ENCODE data around the gene ODF2.

Gene ODF2

GRCh38 chr9:128546504-128546903 lies 90.7 kb downstream of the ODF2 start (continued):
- TF ChIP-seq, protein P1, sequence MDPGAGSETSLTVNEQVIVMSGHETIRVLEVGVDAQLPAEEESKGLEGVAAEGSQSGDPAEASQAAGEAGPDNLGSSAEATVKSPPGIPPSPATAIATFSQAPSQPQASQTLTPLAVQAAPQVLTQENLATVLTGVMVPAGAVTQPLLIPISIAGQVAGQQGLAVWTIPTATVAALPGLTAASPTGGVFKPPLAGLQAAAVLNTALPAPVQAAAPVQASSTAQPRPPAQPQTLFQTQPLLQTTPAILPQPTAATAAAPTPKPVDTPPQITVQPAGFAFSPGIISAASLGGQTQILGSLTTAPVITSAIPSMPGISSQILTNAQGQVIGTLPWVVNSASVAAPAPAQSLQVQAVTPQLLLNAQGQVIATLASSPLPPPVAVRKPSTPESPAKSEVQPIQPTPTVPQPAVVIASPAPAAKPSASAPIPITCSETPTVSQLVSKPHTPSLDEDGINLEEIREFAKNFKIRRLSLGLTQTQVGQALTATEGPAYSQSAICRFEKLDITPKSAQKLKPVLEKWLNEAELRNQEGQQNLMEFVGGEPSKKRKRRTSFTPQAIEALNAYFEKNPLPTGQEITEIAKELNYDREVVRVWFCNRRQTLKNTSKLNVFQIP (CRISPR knock-in tag; IDR thresholded peaks at IDR 0.05; ENCODE audit: borderline replicate concordance, low read depth), result no peak

DNA sequence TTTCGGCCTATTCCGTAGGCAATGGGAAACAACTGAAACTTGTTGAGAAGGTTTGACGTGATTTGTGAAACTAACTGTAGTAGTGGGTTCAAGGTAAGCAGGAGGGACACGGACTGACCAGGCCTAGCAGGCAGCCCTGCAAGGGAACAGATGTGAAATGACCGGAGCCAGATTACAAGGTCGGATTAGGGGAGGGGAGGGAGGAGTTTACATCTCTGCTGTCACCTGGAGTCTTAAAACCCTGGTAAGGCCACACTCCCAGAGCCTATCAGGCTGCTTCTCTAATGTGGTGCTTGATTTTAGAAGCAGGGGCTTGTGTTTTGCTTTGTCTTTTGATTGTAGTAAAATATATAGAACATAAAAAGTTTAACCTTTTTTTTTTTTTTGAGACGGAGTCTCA lies 93.1 kb downstream of the ODF2 start:
- TF ChIP-seq ESRRG (CRISPR knock-in tag; IDR thresholded peaks at IDR 0.05) (no peak), PPARA (CRISPR knock-in tag; IDR thresholded peaks at IDR 0.05; ENCODE audit: borderline replicate concordance) (no peak), ARNTL (CRISPR knock-in tag; IDR thresholded peaks at IDR 0.05; ENCODE audit: borderline replicate concordance, low read depth) (no peak), ZNF565 (CRISPR knock-in tag; conservative IDR thresholded peaks at IDR 0.05; ENCODE audit: low read depth) (no peak), CREB5 (CRISPR knock-in tag; IDR thresholded peaks at IDR 0.05; ENCODE audit: low read depth) (no peak), ZC3H10 (CRISPR knock-in tag; IDR thresholded peaks at IDR 0.05) (no peak), ISL1 (CRISPR knock-in tag; IDR thresholded peaks at IDR 0.05) (no peak), BACH2 (CRISPR knock-in tag; IDR thresholded peaks at IDR 0.05; ENCODE audit: borderline replicate concordance) (no peak), GLIS3 (CRISPR knock-in tag; IDR thresholded peaks at IDR 0.05) (no peak), TCF4 (CRISPR knock-in tag; IDR thresholded peaks at IDR 0.05; ENCODE audit: borderline replicate concordance) (no peak)
- no peak for ATAC-seq

DNA sequence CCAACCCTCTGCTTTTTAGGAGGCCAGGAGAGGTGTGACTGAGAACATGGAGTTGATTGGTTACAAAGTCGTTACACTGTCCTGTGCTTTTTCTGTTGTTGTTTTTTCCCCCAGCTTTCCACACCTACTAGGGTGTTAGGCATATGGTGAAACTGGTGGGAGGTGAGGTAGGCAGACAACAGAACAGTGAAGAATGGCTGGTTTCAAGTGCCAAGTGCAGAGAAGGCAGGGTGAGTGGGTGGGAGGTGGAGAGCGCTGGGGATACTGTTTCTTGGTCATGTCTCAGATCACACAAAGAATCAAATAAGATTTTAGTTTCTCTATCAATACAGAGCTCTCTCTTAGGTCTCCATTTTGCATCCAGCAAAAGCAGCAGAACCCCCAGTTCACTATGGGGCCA lies 94.4 kb downstream of the ODF2 start:
- TF ChIP-seq BACH2 (CRISPR knock-in tag; IDR thresholded peaks at IDR 0.05; ENCODE audit: borderline replicate concordance), result no peak
- TF ChIP-seq ZNF8 (CRISPR knock-in tag; IDR thresholded peaks at IDR 0.05), result no peak
- no peak for TF ChIP-seq CREB5 (CRISPR knock-in tag; IDR thresholded peaks at IDR 0.05; ENCODE audit: low read depth)
- TF ChIP-seq ARNTL (CRISPR knock-in tag; IDR thresholded peaks at IDR 0.05; ENCODE audit: borderline replicate concordance, low read depth), result no peak
- TF ChIP-seq GLIS3 (CRISPR knock-in tag; IDR thresholded peaks at IDR 0.05), result no peak
- no peak for TF ChIP-seq PATZ1 (CRISPR knock-in tag; IDR thresholded peaks at IDR 0.05; ENCODE audit: borderline replicate concordance)
- TF ChIP-seq ESRRG (CRISPR knock-in tag; IDR thresholded peaks at IDR 0.05), result no peak
- TF ChIP-seq, protein P1 (CRISPR knock-in tag; IDR thresholded peaks at IDR 0.05; ENCODE audit: borderline replicate concordance, low read depth), result no peak
- TF ChIP-seq ZC3H10 (CRISPR knock-in tag; IDR thresholded peaks at IDR 0.05), result no peak
- TF ChIP-seq ZNF70 (CRISPR knock-in tag; IDR thresholded peaks at IDR 0.05), result no peak
- no peak for ATAC-seq
